GM12892 (cell line): ENCODE results near the gene SCYL1.
A peak's percentile ranks its signal among the peaks of the same experiment; 100 is the strongest.

Experiments
- POLR2A ChIP-seq: IDR thresholded peaks from 2 replicates; pipeline ENCODE4 v1.6.1; 2011; ENCODE audit warnings: low read depth, low read length, control low read depth
- TAF1 ChIP-seq: IDR thresholded peaks from 2 replicates; pipeline ENCODE4 v1.6.1; 2011; ENCODE audit warnings: low read depth, mild to moderate bottlenecking, control low read depth, low read length, borderline replicate concordance

GRCh38 chr11:65574811-65575567 is 50.1 kb downstream of the SCYL1 start:
- TF ChIP-seq POLR2A (peak; percentile 1; the same call in 1 of the 2 replicates), TAF1 (no peak)
